Activated CD4-positive, alpha-beta T cell treated with anti-CD3 and anti-CD28 coated beads, Interleukin-2, amount 50 U/mL, for 4 hours (primary cell): ENCODE measurements around the gene SELENOH.

ENCODE experiments used
- DNase-seq, 2 experiments: peaks; one replicate each; pipeline ENCODE4 v3.0.0-alpha.2; 2020

SELENOH gene

GRCh38 chr11:57786436-57786835 lies 45.1 kb downstream of the SELENOH start:
- no peak for DNase-seq

GRCh38 chr11:57787006-57787604 lies 45.8 kb downstream of the SELENOH start:
- DNase-seq, result no peak

- DNase-seq, result no peak
Observed at GRCh38 chr11:57787920-57788702, 46.8 kb downstream of the SELENOH start.

- no peak for DNase-seq
Observed at GRCh38 chr11:57788703-57789088, 47.4 kb downstream of the SELENOH start.

- DNase-seq, result no peak
Observed at GRCh38 chr11:57791321-57792059, 50.2 kb downstream of the SELENOH start.

GRCh38 chr11:57792060-57792541 lies 50.8 kb downstream of the SELENOH start:
- peak; percentile 82 to 83 for DNase-seq

- DNase-seq, result no peak
Observed at GRCh38 chr11:57792870-57793269, 51.6 kb downstream of the SELENOH start.
